Panc1 (cell line): ENCODE results near the gene B3GALNT1.

ENCODE experiments used
- POLR2AphosphoS5 ChIP-seq: IDR thresholded peaks from 2 replicates; pipeline ENCODE4 v1.6.1; 2012; ENCODE audit warnings: mild to moderate bottlenecking, low read depth, low read length, moderate library complexity
- TF ChIP-seq, protein P1 (sequence below): fragments of 450-650 bp; IDR thresholded peaks from 2 replicates; pipeline ENCODE4 v1.5.1; 2017; ENCODE audit warnings: mild to moderate bottlenecking
- TF ChIP-seq, protein P2 (sequence below), 2 experiments: IDR thresholded peaks; 2 replicates each; pipeline ENCODE4 v1.6.1; 2011 to 2012; ENCODE audit warnings: low read depth in 2 of 2, control low read depth in 1 of 2, low read length in 1 of 2, mild to moderate bottlenecking in 1 of 2, moderate library complexity in 1 of 2; ENCODE audit not compliant: insufficient read depth in 1 of 2

DNA sequence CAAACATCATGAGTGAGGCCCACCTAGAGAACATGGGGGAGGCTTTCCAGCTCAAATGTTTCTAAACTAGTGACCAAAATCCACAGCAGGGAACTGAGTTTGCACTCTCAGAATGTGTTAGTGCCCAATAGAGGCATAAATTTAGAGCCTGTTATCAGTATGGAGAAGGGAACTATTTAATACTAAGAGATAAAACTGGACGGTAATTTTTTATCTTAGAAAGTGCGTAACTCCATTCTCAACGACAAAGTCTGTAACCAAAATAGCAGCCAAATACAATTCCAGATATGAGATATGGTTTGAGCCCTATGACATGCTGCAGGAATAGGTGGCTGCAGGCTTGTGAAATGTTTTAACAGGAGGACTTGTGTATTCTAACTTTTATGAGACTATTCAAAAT is 3.5 kb downstream of the B3GALNT1 start:
- TF ChIP-seq, protein P1, sequence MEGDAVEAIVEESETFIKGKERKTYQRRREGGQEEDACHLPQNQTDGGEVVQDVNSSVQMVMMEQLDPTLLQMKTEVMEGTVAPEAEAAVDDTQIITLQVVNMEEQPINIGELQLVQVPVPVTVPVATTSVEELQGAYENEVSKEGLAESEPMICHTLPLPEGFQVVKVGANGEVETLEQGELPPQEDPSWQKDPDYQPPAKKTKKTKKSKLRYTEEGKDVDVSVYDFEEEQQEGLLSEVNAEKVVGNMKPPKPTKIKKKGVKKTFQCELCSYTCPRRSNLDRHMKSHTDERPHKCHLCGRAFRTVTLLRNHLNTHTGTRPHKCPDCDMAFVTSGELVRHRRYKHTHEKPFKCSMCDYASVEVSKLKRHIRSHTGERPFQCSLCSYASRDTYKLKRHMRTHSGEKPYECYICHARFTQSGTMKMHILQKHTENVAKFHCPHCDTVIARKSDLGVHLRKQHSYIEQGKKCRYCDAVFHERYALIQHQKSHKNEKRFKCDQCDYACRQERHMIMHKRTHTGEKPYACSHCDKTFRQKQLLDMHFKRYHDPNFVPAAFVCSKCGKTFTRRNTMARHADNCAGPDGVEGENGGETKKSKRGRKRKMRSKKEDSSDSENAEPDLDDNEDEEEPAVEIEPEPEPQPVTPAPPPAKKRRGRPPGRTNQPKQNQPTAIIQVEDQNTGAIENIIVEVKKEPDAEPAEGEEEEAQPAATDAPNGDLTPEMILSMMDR = no peak
- no peak for TF ChIP-seq POLR2AphosphoS5
- TF ChIP-seq, protein P2, sequence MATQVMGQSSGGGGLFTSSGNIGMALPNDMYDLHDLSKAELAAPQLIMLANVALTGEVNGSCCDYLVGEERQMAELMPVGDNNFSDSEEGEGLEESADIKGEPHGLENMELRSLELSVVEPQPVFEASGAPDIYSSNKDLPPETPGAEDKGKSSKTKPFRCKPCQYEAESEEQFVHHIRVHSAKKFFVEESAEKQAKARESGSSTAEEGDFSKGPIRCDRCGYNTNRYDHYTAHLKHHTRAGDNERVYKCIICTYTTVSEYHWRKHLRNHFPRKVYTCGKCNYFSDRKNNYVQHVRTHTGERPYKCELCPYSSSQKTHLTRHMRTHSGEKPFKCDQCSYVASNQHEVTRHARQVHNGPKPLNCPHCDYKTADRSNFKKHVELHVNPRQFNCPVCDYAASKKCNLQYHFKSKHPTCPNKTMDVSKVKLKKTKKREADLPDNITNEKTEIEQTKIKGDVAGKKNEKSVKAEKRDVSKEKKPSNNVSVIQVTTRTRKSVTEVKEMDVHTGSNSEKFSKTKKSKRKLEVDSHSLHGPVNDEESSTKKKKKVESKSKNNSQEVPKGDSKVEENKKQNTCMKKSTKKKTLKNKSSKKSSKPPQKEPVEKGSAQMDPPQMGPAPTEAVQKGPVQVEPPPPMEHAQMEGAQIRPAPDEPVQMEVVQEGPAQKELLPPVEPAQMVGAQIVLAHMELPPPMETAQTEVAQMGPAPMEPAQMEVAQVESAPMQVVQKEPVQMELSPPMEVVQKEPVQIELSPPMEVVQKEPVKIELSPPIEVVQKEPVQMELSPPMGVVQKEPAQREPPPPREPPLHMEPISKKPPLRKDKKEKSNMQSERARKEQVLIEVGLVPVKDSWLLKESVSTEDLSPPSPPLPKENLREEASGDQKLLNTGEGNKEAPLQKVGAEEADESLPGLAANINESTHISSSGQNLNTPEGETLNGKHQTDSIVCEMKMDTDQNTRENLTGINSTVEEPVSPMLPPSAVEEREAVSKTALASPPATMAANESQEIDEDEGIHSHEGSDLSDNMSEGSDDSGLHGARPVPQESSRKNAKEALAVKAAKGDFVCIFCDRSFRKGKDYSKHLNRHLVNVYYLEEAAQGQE (IDR thresholded peaks at IDR 0.05; ENCODE audit: insufficient read depth in 1 of 2, low read depth in 2 of 2, low read length in 1 of 2) = no peak
